Effector memory CD4-positive, alpha-beta T cell (primary cell): ENCODE measurements around the gene FGGY.
"Not testable (repeated sequence)": the region's sequence is repeated elsewhere in the genome, so short reads cannot be mapped to it uniquely, and the experiment has no call there.

Experiments used
- DNase-seq, 3 donors: peaks; one replicate each; pipeline ENCODE4 v3.0.0-alpha.2; 2020
- H3K27ac ChIP-seq: 2 replicates; pipeline ENCODE4 v1.7.0; 2013; ENCODE audit warnings: mild to moderate bottlenecking, low read length, moderate library complexity; ENCODE audit not compliant: insufficient read depth, poor library complexity, severe bottlenecking
- H3K27me3 ChIP-seq: replicated peaks from 2 replicates; pipeline ENCODE4 v1.7.0; 2013; ENCODE audit warnings: mild to moderate bottlenecking, low read length; ENCODE audit not compliant: insufficient read depth, control insufficient read depth, poor library complexity, severe bottlenecking
- H3K36me3 ChIP-seq: 2 replicates; pipeline ENCODE4 v1.7.0; 2013; ENCODE audit warnings: mild to moderate bottlenecking, low read length, moderate library complexity; ENCODE audit not compliant: control insufficient read depth, insufficient read depth
- H3K4me1 ChIP-seq: 2 replicates; pipeline ENCODE4 v1.7.0; 2013; ENCODE audit warnings: low read length, mild to moderate bottlenecking; ENCODE audit not compliant: control insufficient read depth, insufficient read depth, poor library complexity, severe bottlenecking
- H3K4me3 ChIP-seq: 2 replicates; pipeline ENCODE4 v1.7.0; 2013; ENCODE audit warnings: low read length, low read depth, mild to moderate bottlenecking; ENCODE audit not compliant: insufficient read depth, poor library complexity, severe bottlenecking
- H3K9me3 ChIP-seq: 2 replicates; pipeline ENCODE4 v1.7.0; 2013; ENCODE audit warnings: mild to moderate bottlenecking, low read length, moderate library complexity; ENCODE audit not compliant: control insufficient read depth

FGGY gene

GRCh38 chr1:59570524-59570923 lies 273.6 kb downstream of the FGGY start:
- H3K4me3 ChIP-seq, result no peak overlapping the region

GRCh38 chr1:59574085-59574484 lies 277.2 kb downstream of the FGGY start:
- Histone ChIP-seq H3K4me1 (peaks cover 9% of the 10 kb centered on the region), H3K9me3 (no peaks in the 10 kb centered on the region), H3K4me3 (no peak overlapping the region), H3K27me3 (no peaks in the 10 kb centered on the region), H3K27ac (no peak overlapping the region), H3K36me3 (no peaks in the 10 kb centered on the region)
- DNase-seq, result no peak

More at GRCh38 chr1:59570524-59570923, 273.6 kb downstream of the FGGY start:
- H3K36me3 ChIP-seq, result no peaks in the 10 kb centered on the region
- peaks cover 9% of the 10 kb centered on the region for H3K4me1 ChIP-seq
- H3K27ac ChIP-seq, result no peak overlapping the region
- no peaks in the 10 kb centered on the region for H3K9me3 ChIP-seq
- no peaks in the 10 kb centered on the region for H3K27me3 ChIP-seq
- peak; percentile 1 to 5 (median 2) for DNase-seq

- no peaks in the 10 kb centered on the region for H3K4me1 ChIP-seq
- H3K27me3 ChIP-seq, result no peaks in the 10 kb centered on the region
- no peak overlapping the region for H3K27ac ChIP-seq
- no peaks in the 10 kb centered on the region for H3K36me3 ChIP-seq
- no peaks in the 10 kb centered on the region for H3K9me3 ChIP-seq
- no peak for DNase-seq
- H3K4me3 ChIP-seq, result no peak overlapping the region
Measured at GRCh38 chr1:59577774-59578173, 280.9 kb downstream of the FGGY start.

GRCh38 chr1:59579222-59579621 lies 282.3 kb downstream of the FGGY start:
- H3K27me3 ChIP-seq, result no peaks in the 10 kb centered on the region
- no peak for DNase-seq
- no peak overlapping the region for H3K27ac ChIP-seq

GRCh38 chr1:59580257-59580656 lies 283.4 kb downstream of the FGGY start:
- no peaks in the 10 kb centered on the region for H3K4me1 ChIP-seq
- no peaks in the 10 kb centered on the region for H3K9me3 ChIP-seq
- no peaks in the 10 kb centered on the region for H3K27me3 ChIP-seq
- no peak for DNase-seq
- H3K4me3 ChIP-seq, result no peak overlapping the region
- H3K27ac ChIP-seq, result no peak overlapping the region
- no peaks in the 10 kb centered on the region for H3K36me3 ChIP-seq

More at GRCh38 chr1:59579222-59579621, 282.3 kb downstream of the FGGY start:
- no peaks in the 10 kb centered on the region for H3K4me1 ChIP-seq
- no peaks in the 10 kb centered on the region for H3K9me3 ChIP-seq
- H3K36me3 ChIP-seq, result no peaks in the 10 kb centered on the region
- no peak overlapping the region for H3K4me3 ChIP-seq

GRCh38 chr1:59592410-59592809 lies 295.5 kb downstream of the FGGY start:
- not testable (repeated sequence) for H3K27ac ChIP-seq, H3K36me3 ChIP-seq, H3K4me3 ChIP-seq, H3K27me3 ChIP-seq, DNase-seq, H3K9me3 ChIP-seq, H3K4me1 ChIP-seq

GRCh38 chr1:59592924-59593323 lies 296.0 kb downstream of the FGGY start:
- DNase-seq, result no peak
- Histone ChIP-seq H3K27ac (no peak overlapping the region), H3K9me3 (no peaks in the 10 kb centered on the region), H3K36me3 (no peaks in the 10 kb centered on the region), H3K27me3 (no peaks in the 10 kb centered on the region), H3K4me3 (no peak overlapping the region), H3K4me1 (no peaks in the 10 kb centered on the region)

GRCh38 chr1:59593798-59594790 lies 297.2 kb downstream of the FGGY start:
- H3K4me1 ChIP-seq, result no peaks in the 10 kb centered on the region
- no peak for DNase-seq
- no peaks in the 10 kb centered on the region for H3K9me3 ChIP-seq
- no peaks in the 10 kb centered on the region for H3K36me3 ChIP-seq
- H3K27ac ChIP-seq, result no peak overlapping the region
- no peak overlapping the region for H3K4me3 ChIP-seq
- no peaks in the 10 kb centered on the region for H3K27me3 ChIP-seq

GRCh38 chr1:59595774-59596173 lies 298.9 kb downstream of the FGGY start:
- Histone ChIP-seq H3K4me1 (no peaks in the 10 kb centered on the region), H3K36me3 (no peaks in the 10 kb centered on the region), H3K27me3 (no peaks in the 10 kb centered on the region), H3K4me3 (no peak overlapping the region), H3K27ac (no peak overlapping the region), H3K9me3 (no peaks in the 10 kb centered on the region)
- DNase-seq, result no peak

GRCh38 chr1:59596432-59596831 lies 299.5 kb downstream of the FGGY start:
- Histone ChIP-seq H3K4me3 (no peak overlapping the region), H3K9me3 (no peaks in the 10 kb centered on the region), H3K36me3 (no peaks in the 10 kb centered on the region), H3K4me1 (no peaks in the 10 kb centered on the region), H3K27me3 (no peaks in the 10 kb centered on the region), H3K27ac (no peak overlapping the region)
- no peak for DNase-seq
